Mesenteric fat pad (tissue), 1 donor: Measurements from ENCODE around the gene STX10. TPM values are rescaled to one million over a fixed set of nuclear protein-coding genes. Genes with fewer than 3 reads are reported as not detected.

Experiments
- DNase-seq: peaks from one replicate; pipeline ENCODE4 v3.0.0-alpha.2; 2020; ENCODE audit warnings: low spot score
- total RNA-seq: library from RNA; stranded (reverse); fragmentation: NEBNext Ultra II Directional; extraction: Animal tissue kit (Norgen Biotek cat#: 25700); gene quantifications from one replicate; pipeline ENCODE4 v1.2.1, GENCODE V29; 2021
- donor health status: DM: yes; HTN: yes; CAD: no.

Gene STX10
- total RNA-seq, 1 donor from 2014 or later: 45.4 TPM

DNA sequence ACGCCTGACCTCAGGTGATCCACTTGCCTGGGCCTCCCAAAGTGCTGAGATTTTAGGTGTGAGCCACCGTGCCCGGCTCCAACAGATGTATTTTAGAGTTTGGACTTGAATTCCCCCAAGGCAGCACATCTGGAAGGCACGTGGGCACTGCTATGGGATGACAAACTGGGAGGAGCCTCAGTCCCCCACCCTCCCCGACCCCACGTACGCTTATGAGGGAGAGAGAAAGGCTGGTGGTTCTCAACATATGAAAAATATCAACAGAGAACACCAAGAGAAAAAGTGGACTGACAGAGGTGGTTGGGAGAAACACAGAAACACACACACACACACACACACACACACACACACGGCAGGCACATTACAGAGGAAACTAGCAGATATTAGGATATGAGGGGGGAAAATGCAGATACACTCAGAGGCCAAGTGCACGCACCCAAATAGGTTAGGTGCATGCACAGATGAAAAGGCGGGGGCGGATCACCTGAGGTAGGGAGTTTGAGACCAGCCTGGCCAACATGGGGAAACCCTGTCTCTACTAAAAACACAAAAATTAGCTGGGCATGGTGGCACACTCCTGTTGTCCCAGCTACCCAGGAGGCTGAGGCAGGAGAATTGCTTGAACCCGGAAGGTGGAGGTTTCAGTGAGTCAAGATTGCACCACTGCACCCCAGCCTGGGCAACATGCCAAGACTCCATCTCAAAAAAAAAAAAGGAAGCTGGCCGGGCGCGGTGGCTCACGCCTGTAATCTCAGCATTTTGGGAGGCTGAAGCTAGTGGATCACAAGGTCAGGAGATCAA lies 3.2 kb downstream of the STX10 start:
- no peak for DNase-seq

DNA sequence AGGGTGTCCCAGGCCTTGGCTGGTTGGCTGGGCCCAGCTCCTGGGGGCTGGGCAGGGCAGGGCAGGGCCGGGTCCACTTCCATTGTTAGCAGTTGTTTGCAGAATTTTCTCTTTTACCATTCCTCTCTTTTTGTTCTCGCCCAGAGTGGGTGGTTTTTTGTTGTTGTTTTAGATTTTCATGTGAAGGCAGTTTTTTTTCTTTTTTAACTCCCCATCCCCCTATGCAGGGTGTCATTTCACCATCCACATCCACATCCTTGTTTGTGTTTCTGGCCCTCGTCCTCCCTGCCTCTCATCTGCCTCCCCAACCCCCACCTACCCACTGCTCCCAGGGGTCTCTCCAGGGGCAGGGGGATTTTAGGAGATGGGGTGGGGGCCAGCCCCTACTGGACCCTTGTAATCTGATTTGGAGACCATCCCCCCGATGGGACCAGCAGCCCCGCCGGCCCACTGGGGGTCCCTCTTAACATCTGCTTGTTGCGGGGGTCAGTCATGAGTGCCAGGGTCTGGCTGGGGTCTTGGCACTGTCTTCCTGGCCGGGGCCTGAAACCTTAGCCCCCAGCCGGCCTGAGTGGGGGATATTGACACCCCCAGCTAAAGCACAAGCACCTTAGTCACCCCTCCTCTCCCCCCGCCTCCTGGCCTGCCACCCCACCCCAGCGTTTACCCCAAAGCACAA lies 10.4 kb downstream of the STX10 start:
- DNase-seq: no peak

GRCh38 chr19:13138916-13139198 lies 11.3 kb downstream of the STX10 start:
- no peak for DNase-seq

GRCh38 chr19:13138171-13138915 lies 11.8 kb downstream of the STX10 start:
- DNase-seq: no peak

- DNase-seq: no peak
Measured at GRCh38 chr19:13137290-13137794, 12.8 kb downstream of the STX10 start.

DNA sequence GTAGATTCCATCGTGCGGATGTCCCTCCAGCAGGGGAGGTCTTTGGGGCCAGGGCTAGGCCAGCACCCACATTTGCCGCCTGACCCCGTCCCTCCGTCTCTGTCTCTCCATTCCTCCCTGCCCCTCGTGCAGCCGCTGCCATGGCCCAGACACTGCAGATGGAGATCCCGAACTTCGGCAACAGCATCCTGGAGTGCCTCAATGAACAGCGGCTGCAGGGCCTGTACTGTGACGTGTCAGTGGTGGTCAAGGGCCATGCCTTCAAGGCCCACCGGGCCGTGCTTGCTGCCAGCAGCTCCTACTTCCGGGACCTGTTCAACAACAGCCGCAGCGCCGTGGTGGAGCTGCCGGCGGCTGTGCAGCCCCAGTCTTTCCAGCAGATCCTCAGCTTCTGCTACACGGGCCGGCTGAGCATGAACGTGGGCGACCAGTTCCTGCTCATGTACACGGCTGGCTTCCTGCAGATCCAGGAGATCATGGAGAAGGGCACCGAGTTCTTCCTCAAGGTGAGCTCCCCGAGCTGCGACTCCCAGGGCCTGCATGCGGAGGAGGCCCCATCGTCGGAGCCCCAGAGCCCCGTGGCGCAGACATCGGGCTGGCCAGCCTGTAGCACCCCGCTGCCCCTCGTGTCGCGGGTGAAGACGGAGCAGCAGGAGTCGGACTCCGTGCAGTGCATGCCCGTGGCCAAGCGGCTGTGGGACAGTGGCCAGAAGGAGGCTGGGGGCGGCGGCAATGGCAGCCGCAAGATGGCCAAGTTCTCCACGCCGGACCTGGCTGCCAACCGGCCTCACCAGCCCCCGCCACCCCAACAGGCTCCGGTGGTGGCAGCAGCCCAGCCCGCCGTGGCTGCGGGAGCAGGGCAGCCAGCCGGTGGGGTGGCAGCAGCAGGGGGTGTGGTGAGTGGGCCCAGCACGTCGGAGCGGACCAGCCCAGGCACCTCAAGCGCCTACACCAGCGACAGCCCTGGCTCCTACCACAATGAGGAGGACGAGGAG lies 14.8 kb downstream of the STX10 start:
- no peak for DNase-seq

GRCh38 chr19:13134626-13135025 lies 15.5 kb downstream of the STX10 start:
- DNase-seq: no peak

- no peak for DNase-seq
Measured at GRCh38 chr19:13133241-13133870, 16.8 kb downstream of the STX10 start.

- DNase-seq: no peak
Measured at GRCh38 chr19:13132471-13133180, 17.5 kb downstream of the STX10 start.

GRCh38 chr19:13130886-13131490 lies 19.2 kb downstream of the STX10 start:
- DNase-seq: no peak

- DNase-seq: no peak
Measured at GRCh38 chr19:13129384-13129783, 20.8 kb downstream of the STX10 start.

DNA sequence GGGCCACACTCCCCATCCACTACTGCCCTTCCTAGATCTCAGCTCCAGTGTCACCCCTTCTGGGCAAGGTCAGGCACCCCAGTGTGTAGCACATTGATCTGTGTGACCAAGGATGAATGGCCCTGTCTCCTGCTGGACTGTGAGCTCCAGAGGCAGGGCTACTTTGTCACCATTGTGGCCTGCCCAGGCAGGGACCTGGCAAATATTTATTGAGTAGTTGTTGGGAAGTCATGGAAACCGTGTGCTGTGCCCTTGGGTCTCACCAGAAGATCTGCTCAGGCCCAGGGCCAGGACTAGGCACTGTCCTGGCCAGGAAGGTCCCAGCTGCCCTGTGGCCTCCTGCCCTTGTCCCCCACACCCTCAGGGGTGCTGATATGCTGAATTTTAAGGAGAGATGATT lies 21.6 kb downstream of the STX10 start:
- DNase-seq: no peak

GRCh38 chr19:13127811-13128575 lies 22.2 kb downstream of the STX10 start:
- DNase-seq: no peak

DNA sequence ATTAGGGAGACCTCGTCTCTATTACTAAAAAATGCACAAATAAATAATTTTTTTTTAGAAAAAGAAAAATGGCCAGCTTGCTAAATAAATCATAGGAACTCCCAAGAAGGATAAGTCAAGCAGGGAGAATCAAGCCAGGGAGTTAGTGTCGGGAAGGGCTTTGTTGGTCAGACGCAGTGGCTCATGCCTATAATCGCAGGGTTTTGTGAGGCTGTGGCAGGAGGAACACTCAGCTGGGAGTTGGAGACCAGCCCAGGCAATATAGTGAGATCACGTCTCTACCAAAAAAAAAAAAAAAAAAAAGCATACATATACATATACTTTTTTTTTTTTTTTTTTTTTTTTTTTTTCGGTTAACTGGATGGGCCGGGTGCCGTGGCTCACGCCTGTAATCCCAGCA lies 23.1 kb downstream of the STX10 start:
- no peak for DNase-seq

DNA sequence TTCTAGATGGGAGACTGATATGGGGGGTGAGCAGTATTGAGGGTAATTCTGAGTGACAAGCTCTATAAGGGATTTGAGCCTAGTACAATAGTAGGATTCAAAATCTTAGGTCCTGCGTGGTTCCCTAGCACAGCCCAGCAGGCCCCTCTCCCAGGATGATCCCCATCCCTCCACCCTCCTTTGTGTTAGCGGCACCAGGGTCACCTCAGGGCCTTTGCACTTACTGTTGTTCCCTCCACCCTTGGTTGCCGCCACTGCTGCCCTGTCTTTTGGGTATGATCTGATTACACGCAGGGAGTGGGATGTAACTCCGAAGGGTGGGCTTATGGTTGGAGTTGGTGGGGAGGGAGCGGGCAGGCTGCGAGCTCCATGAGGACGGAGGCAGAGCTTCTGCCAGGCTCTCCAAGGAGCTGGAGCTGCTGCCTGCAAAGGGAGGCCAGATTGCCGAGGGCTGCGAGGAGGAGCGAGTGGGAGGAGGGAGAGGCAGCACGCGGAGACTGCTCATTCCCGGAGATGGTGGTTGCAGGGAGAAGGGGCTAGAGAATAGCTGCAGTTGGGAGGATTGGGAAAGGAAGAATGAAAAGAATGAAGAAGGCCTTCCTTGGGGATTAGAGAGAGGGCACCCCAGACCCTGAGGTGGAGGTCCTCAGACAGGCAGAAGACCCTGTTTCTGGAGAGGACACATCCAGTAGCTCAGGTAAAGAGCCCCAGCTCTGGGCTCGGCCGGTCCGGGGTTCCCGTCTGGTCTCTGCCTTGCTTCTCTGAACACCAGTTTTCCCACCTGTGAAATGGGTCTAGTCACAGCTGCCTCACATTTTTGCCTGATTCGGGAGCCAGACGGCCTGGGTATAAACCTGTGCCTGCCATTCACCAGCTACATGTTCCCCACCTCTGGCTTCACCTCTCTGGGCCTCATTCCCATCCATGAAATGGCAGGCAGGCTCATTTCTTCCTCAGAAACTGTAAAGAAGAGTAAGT lies 26.9 kb downstream of the STX10 start:
- no peak for DNase-seq

GRCh38 chr19:13122275-13122878 lies 27.8 kb downstream of the STX10 start:
- DNase-seq: no peak
